Sigmoid colon (tissue), 7 donors: ENCODE data around the gene C1orf141. TPM values are rescaled to one million over a fixed set of nuclear protein-coding genes. Genes with fewer than 3 reads are reported as not detected.

Source experiments
- DNase-seq: peaks from one replicate; pipeline ENCODE4 v3.0.0-alpha.2; 2019
- H3K27ac ChIP-seq, 4 donors: fragments of 200-600 bp; sonication (generic); one replicate each; pipeline ENCODE4 v1.5.1; 2016 to 2019; ENCODE audit warnings: mild to moderate bottlenecking in 1 of 4
- H3K27me3 ChIP-seq, 3 donors: fragments of 200-600 bp; sonication (generic); one replicate each; pipeline ENCODE4 v1.5.1; 2019; ENCODE audit warnings: mild to moderate bottlenecking in 1 of 3
- H3K36me3 ChIP-seq, 4 donors: fragments of 200-600 bp; sonication (generic); one replicate each; pipeline ENCODE4 v1.5.1; 2016 to 2019
- H3K4me1 ChIP-seq, 4 donors: fragments of 200-600 bp; sonication (generic); one replicate each; pipeline ENCODE4 v1.5.1; 2017 to 2019
- H3K4me3 ChIP-seq, 4 donors: fragments of 200-600 bp; sonication (generic); one replicate each; pipeline ENCODE4 v1.5.1; 2017 to 2019; ENCODE audit warnings: mild to moderate bottlenecking in 2 of 4, moderate library complexity in 1 of 4
- H3K9me3 ChIP-seq, 4 donors: fragments of 200-600 bp in 3 of 4; sonication (generic) in 3 of 4; one replicate each; pipeline versions ENCODE4 v1.5.1 to v1.6.1; 2013 to 2019
- CTCF ChIP-seq, 4 experiments: fragments of 450-650 bp in 3 of 4; fragments of 200-600 bp in 1 of 4; IDR thresholded peaks; one replicate each; pipeline ENCODE4 v1.5.1; 2016 to 2019; ENCODE audit warnings: antibody characterized with exemption in 4 of 4, mild to moderate bottlenecking in 3 of 4, moderate library complexity in 2 of 4
- EP300 ChIP-seq, 4 donors: sonication (generic); formaldehyde crosslinking; IDR thresholded peaks; one replicate each; pipeline ENCODE4 v1.6.1; 2017; ENCODE audit warnings: antibody characterized with exemption in 4 of 4
- POLR2A ChIP-seq, 2 donors: fragments of 450-650 bp; IDR thresholded peaks; one replicate each; pipeline ENCODE4 v1.6.1; 2016; ENCODE audit warnings: antibody characterized with exemption in 2 of 2, mild to moderate bottlenecking in 2 of 2, moderate library complexity in 2 of 2
- POLR2AphosphoS5 ChIP-seq, 4 donors: sonication (generic); formaldehyde crosslinking; IDR thresholded peaks; one replicate each; pipeline ENCODE4 v1.6.1; 2017; ENCODE audit warnings: antibody characterized with exemption in 4 of 4
- WGBS, 2 donors: extraction: QIAGEN DNeasy Blood & Tissue Kit; methylation state at CpG; one replicate each; pipeline ENCODE4 v1.1.7; 2013; 5-methylcytosine and 5-hydroxymethylcytosine counted together
- intact Hi-C: fragments of 100-400 bp; cut with DNase I; formaldehyde crosslinking; loops from one replicate; pipeline ENCODE4 v1.15.1; 2023
- polyA plus RNA-seq, 3 donors: library from polyadenylated mRNA; stranded (reverse); fragments of 200-250 nt; gene quantifications; one replicate each; pipeline ENCODE4 v1.2.3, GENCODE V29; 2013
- total RNA-seq, 4 donors: library from RNA; depleted of rRNA; stranded (reverse); fragments of >200 nt; gene quantifications; one replicate each; pipeline ENCODE4 v1.1.0, GENCODE V29; 2016
- donor health status: healthy with polysubstance abuse.
- donor health status: Bipolar disorder and iron deficiency.
- donor health status: healthy.

Gene C1orf141
- total RNA-seq (not detected), polyA plus RNA-seq (not detected)

GRCh38 chr1:67134695-67135094, at the start of gene C1orf141:
C1orf141 (minus strand) TSS chr1:67134970; CDS start chr1:67127240, 7,730 bp downstream.
- H3K27ac ChIP-seq = no peak within 1 kb of the TSS
- H3K4me1 ChIP-seq = peaks cover 0 to 11% (median 11%) of the 10 kb centered on the region in 4 donors
- intact Hi-C loops = loop anchor here (5.0 kb wide), 1 partner anchor 132 kb away; no protein-coding TSS in a partner anchor
- TF ChIP-seq EP300 (IDR thresholded peaks at IDR 0.05) = no peak
- no peak for TF ChIP-seq CTCF (IDR thresholded peaks at IDR 0.05)
- no peak for TF ChIP-seq POLR2A (IDR thresholded peaks at IDR 0.05)
- TF ChIP-seq POLR2AphosphoS5 (IDR thresholded peaks at IDR 0.05) = no peak
- WGBS, 2 donors = 25 to 82% methylated on average over 28 of the region's 28 CpGs
- no peaks in the 10 kb centered on the region for H3K27me3 ChIP-seq
- no peak for DNase-seq
- H3K4me3 ChIP-seq = peak within 1 kb of the TSS in 3 of 4 donors; percentile 26 to 40 (median 31)
- no peaks in the 10 kb centered on the region for H3K9me3 ChIP-seq
- no peaks in the 10 kb centered on the region for H3K36me3 ChIP-seq

GRCh38 chr1:67175530-67176087, 40.8 kb upstream of the C1orf141 start:
- Histone ChIP-seq H3K36me3 (no peaks in the 10 kb centered on the region), H3K27me3 (no peaks in the 10 kb centered on the region), H3K27ac (no peak overlapping the region), H3K9me3 (no peaks in the 10 kb centered on the region), H3K4me3 (no peak overlapping the region), H3K4me1 (no peaks in the 10 kb centered on the region)
- DNase-seq = no peak
- 83 to 91% methylated on average over 3 of the region's 3 CpGs for WGBS, 2 donors
- TF ChIP-seq EP300 (IDR thresholded peaks at IDR 0.05) = no peak
- TF ChIP-seq POLR2A (IDR thresholded peaks at IDR 0.05) = no peak
- no peak for TF ChIP-seq POLR2AphosphoS5 (IDR thresholded peaks at IDR 0.05)
- TF ChIP-seq CTCF (IDR thresholded peaks at IDR 0.05) = no peak
- intact Hi-C loops = no loop called here

- TF ChIP-seq POLR2A (IDR thresholded peaks at IDR 0.05) = no peak
- DNase-seq = no peak
- no peak overlapping the region for H3K4me3 ChIP-seq
- H3K4me1 ChIP-seq = no peaks in the 10 kb centered on the region
- H3K27ac ChIP-seq = no peak overlapping the region
- H3K27me3 ChIP-seq = no peaks in the 10 kb centered on the region
- intact Hi-C loops = no loop called here
- no peaks in the 10 kb centered on the region for H3K9me3 ChIP-seq
- 90 to 93% methylated on average over 2 of the region's 2 CpGs for WGBS, 2 donors
- no peaks in the 10 kb centered on the region for H3K36me3 ChIP-seq
Observed at GRCh38 chr1:67174716-67175284, 40.0 kb upstream of the C1orf141 start.

- no peaks in the 10 kb centered on the region for H3K9me3 ChIP-seq
- no peaks in the 10 kb centered on the region for H3K4me1 ChIP-seq
- no peaks in the 10 kb centered on the region for H3K36me3 ChIP-seq
- no peak overlapping the region for H3K27ac ChIP-seq
- no peak for DNase-seq
- intact Hi-C loops = no loop called here
- no peak overlapping the region for H3K4me3 ChIP-seq
- H3K27me3 ChIP-seq = no peaks in the 10 kb centered on the region
- no peak for TF ChIP-seq POLR2AphosphoS5 (IDR thresholded peaks at IDR 0.05)
- no peak for TF ChIP-seq EP300 (IDR thresholded peaks at IDR 0.05)
- TF ChIP-seq CTCF (IDR thresholded peaks at IDR 0.05) = no peak
- TF ChIP-seq POLR2A (IDR thresholded peaks at IDR 0.05) = no peak
Observed at GRCh38 chr1:67173988-67174387, 39.2 kb upstream of the C1orf141 start.

GRCh38 chr1:67171978-67172377, 37.2 kb upstream of the C1orf141 start:
- intact Hi-C loops = no loop called here
- Histone ChIP-seq H3K27me3 (no peaks in the 10 kb centered on the region), H3K27ac (no peak overlapping the region), H3K9me3 (no peaks in the 10 kb centered on the region), H3K4me3 (no peak overlapping the region), H3K4me1 (no peaks in the 10 kb centered on the region), H3K36me3 (no peaks in the 10 kb centered on the region)
- no peak for DNase-seq
- TF ChIP-seq EP300 (IDR thresholded peaks at IDR 0.05) (no peak), CTCF (IDR thresholded peaks at IDR 0.05) (no peak), POLR2AphosphoS5 (IDR thresholded peaks at IDR 0.05) (no peak), POLR2A (IDR thresholded peaks at IDR 0.05) (no peak)
- WGBS, 2 donors = 73 to 76% methylated on average over 1 of the region's 1 CpG
